A673 (cell line): ENCODE data around the gene SPATA46. TPM values are rescaled to one million over a fixed set of nuclear protein-coding genes. Genes with fewer than 3 reads are reported as not detected.
A peak's percentile ranks its signal among the peaks of the same experiment; 100 is the strongest.

Experiments
- BruUV-seq: library from RNA; stranded (reverse); fragments of 400-500 nt; replicated peaks from 2 replicates; lab custom pipeline; 2021; lab: Mats Ljungman, UMichigan
- CTCF ChIA-PET: fragments of 300-600 bp; sonication (Branson Sonifier 250); formaldehyde crosslinking; loops from one replicate; lab custom pipeline; 2022; ENCODE audit warnings: antibody characterized with exemption; lab: Charles Lee
- POLR2A ChIA-PET: fragments of 300-600 bp; sonication (Branson Sonifier 250); formaldehyde crosslinking; loops from one replicate; lab custom pipeline; 2022; ENCODE audit warnings: antibody characterized with exemption; ENCODE audit not compliant: low non-redundant PET; lab: Charles Lee
- DNase-seq: peaks from one replicate; pipeline ENCODE4 v3.0.0-alpha.2; 2015; ENCODE audit warnings: low spot score
- H3K27ac ChIP-seq: fragments of 200-600 bp; sonication (generic); 2 replicates; pipeline ENCODE4 v1.5.1; 2016; ENCODE audit warnings: mixed run types, low read depth, mild to moderate bottlenecking, mixed read lengths, antibody characterized with exemption, low read length; ENCODE audit not compliant: poor library complexity, severe bottlenecking
- H3K27me3 ChIP-seq: fragments of 200-600 bp; sonication (generic); replicated peaks from 2 replicates; pipeline ENCODE4 v1.6.1; 2017; ENCODE audit warnings: mixed run types, low read depth, mild to moderate bottlenecking, mixed read lengths, antibody characterized with exemption, low read length; ENCODE audit not compliant: insufficient read depth, poor library complexity
- H3K36me3 ChIP-seq: fragments of 200-600 bp; sonication (generic); 2 replicates; pipeline ENCODE4 v1.6.1; 2016; ENCODE audit warnings: mixed run types, mild to moderate bottlenecking, mixed read lengths, antibody characterized with exemption, low read length; ENCODE audit not compliant: insufficient read depth, poor library complexity, severe bottlenecking
- H3K4me1 ChIP-seq: fragments of 200-600 bp; sonication (generic); 2 replicates; pipeline ENCODE4 v1.6.1; 2017; ENCODE audit warnings: mixed run types, mild to moderate bottlenecking, mixed read lengths, antibody characterized with exemption, low read length; ENCODE audit not compliant: insufficient read depth, poor library complexity, severe bottlenecking
- H3K4me3 ChIP-seq: fragments of 200-600 bp; sonication (generic); 2 replicates; pipeline ENCODE4 v1.5.1; 2016; ENCODE audit warnings: low read depth, mixed run types, mild to moderate bottlenecking, mixed read lengths, low read length; ENCODE audit not compliant: poor library complexity, severe bottlenecking
- H3K9me3 ChIP-seq: fragments of 200-600 bp; sonication (generic); 2 replicates; pipeline ENCODE4 v1.6.1; 2016; ENCODE audit warnings: mixed run types, low read depth, mild to moderate bottlenecking, mixed read lengths, antibody characterized with exemption, low read length; ENCODE audit not compliant: poor library complexity, severe bottlenecking
- CTCF ChIP-seq: fragments of 300-800, 200-600 bp; sonication (generic); conservative IDR thresholded peaks from 2 replicates; pipeline ENCODE4 v1.5.1; 2017; ENCODE audit warnings: low read depth, mild to moderate bottlenecking, antibody characterized with exemption, low read length, moderate library complexity, mixed read lengths
- EZH2 ChIP-seq: fragments of 200-600 bp; sonication (generic); IDR thresholded peaks from 2 replicates; pipeline ENCODE4 v1.6.1; 2017; ENCODE audit warnings: borderline replicate concordance, low read depth, mild to moderate bottlenecking, mixed read lengths, antibody characterized with exemption, low read length; ENCODE audit not compliant: poor library complexity, severe bottlenecking
- intact Hi-C: fragments of 100-400 bp; cut with micrococcal nuclease; formaldehyde crosslinking; loops from one replicate; pipeline ENCODE4 v1.10.0; 2022; ENCODE audit not compliant: unreplicated experiment
- total RNA-seq: library from RNA; stranded (reverse); gene quantifications from 2 replicates; pipeline ENCODE4 v1.2.3, GENCODE V29; 2021

The SPATA46 gene
- total RNA-seq, 1 experiment from 2014 or later: not detected

DNA sequence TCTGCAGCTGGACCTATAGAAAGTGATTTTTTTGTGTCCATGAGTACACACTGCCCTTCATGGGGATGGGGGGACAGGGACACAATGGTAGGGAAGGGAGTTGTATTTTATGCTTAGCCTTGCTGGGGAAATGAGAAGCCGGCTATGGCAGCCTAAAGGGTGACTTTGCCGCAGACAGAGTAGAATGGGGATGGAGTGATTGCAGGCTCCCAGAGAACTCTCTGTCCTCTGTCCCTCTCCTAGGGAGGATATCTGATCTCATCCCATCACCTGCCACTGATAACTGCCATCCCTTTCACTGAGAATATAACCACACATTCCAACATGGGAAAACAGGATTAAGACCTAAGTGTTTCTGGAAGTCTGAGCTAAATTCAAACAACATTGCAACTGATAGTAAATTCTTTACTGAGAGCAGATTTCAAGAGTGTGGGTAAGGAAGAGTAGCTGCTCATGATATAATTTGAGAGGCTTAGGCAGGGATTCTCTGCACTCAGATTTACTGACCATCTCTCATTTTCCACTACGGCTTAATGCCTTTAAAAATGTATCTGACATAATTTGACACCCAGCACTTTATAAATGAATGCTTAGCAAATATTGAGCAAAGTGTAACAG is 21.4 kb upstream of the SPATA46 start:
- peak overlapping the region; percentile 79 for H3K27ac ChIP-seq
- H3K36me3 ChIP-seq: no peaks in the 10 kb centered on the region
- ChIA-PET POLR2A (no interaction called here), CTCF (interaction anchor here (0.6 kb wide), 1 partner anchor 937 kb away, joined by 3 read pairs; no protein-coding TSS in a partner anchor)
- H3K4me1 ChIP-seq: peaks cover 52% of the 10 kb centered on the region
- intact Hi-C loops: loop anchor here (10.0 kb wide), 1 partner anchor 613 kb away; no protein-coding TSS in a partner anchor
- BruUV-seq: no TSS peak
- no peak for DNase-seq
- H3K4me3 ChIP-seq: no peak overlapping the region
- H3K9me3 ChIP-seq: no peaks in the 10 kb centered on the region
- no peak for TF ChIP-seq EZH2
- TF ChIP-seq CTCF: no peak
- H3K27me3 ChIP-seq: no peaks in the 10 kb centered on the region

- CTCF ChIA-PET: no interaction called here
- no peak for DNase-seq
- H3K27ac ChIP-seq: peak overlapping the region; percentile 79
- no peak overlapping the region for H3K4me3 ChIP-seq
- H3K36me3 ChIP-seq: no peaks in the 10 kb centered on the region
- H3K9me3 ChIP-seq: no peaks in the 10 kb centered on the region
- H3K4me1 ChIP-seq: peaks cover 61% of the 10 kb centered on the region
- POLR2A ChIA-PET: no interaction called here
- no peaks in the 10 kb centered on the region for H3K27me3 ChIP-seq
- no TSS peak for BruUV-seq
- intact Hi-C loops: loop anchor here (10.0 kb wide), 1 partner anchor 612 kb away; no protein-coding TSS in a partner anchor
- TF ChIP-seq CTCF (no peak), EZH2 (no peak)
Observed at GRCh38 chr1:162397039-162397448, 20.4 kb upstream of the SPATA46 start.

DNA sequence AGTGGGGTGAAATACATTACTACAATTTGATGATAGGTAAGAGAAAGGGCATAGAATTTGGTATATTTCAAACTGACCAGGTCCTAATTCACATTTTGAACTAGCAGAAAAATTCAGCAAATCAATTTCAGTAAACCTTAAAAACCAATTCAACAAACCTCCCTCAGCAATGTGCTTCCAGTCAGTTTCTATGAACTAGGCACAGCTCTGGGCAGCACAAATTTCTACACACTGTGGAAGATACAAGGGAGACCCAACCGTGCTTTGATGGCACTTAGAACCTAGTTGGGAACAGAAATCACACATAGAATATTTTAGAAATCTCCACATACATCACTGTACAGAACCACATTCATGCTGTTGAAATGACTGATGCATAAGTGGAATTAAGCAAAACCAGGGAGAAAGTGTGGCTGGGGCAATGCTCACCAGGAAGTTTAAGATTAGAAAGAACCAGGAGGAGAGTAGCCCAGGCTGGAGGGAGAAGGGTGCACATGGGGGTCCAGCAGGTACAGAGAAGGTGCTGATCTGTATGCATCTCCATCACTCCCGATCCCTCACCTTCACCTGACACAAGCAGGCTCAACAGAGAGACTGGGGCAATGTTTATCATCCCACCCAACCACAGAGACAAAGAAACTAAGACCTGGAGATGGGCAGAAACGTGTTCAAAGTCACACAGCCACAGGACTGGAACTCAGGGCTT is 19.7 kb upstream of the SPATA46 start:
- TF ChIP-seq EZH2 (no peak), CTCF (no peak)
- Histone ChIP-seq H3K4me1 (peaks cover 58% of the 10 kb centered on the region), H3K36me3 (no peaks in the 10 kb centered on the region), H3K4me3 (no peak overlapping the region), H3K27ac (peak overlapping the region; percentile 79), H3K9me3 (no peaks in the 10 kb centered on the region), H3K27me3 (no peaks in the 10 kb centered on the region)
- no peak for DNase-seq
- no TSS peak for BruUV-seq
- ChIA-PET CTCF (no interaction called here), POLR2A (no interaction called here)
- intact Hi-C loops: loop anchor here (10.0 kb wide), 1 partner anchor 612 kb away; no protein-coding TSS in a partner anchor
